ENCODE results near the gene C1QL3.

- TF ChIP-seq POLR2A (IDR thresholded peaks at IDR 0.05; ENCODE audit: low read depth, low read length) = no peak
- TF ChIP-seq POLR2AphosphoS5 (IDR thresholded peaks at IDR 0.05; ENCODE audit: low read depth, low read length) = no peak
Measured at GRCh38 chr10:16544099-16544498, 22.4 kb upstream of the C1QL3 start.

Measured in GM12892 (cell line).